ENCODE results near the gene TNS2. TPM values are rescaled to one million over a fixed set of nuclear protein-coding genes. Genes with fewer than 3 reads are reported as not detected.

Gene TNS2
- total RNA-seq, 1 experiment from 2014 or later: 0.48 TPM

DNA sequence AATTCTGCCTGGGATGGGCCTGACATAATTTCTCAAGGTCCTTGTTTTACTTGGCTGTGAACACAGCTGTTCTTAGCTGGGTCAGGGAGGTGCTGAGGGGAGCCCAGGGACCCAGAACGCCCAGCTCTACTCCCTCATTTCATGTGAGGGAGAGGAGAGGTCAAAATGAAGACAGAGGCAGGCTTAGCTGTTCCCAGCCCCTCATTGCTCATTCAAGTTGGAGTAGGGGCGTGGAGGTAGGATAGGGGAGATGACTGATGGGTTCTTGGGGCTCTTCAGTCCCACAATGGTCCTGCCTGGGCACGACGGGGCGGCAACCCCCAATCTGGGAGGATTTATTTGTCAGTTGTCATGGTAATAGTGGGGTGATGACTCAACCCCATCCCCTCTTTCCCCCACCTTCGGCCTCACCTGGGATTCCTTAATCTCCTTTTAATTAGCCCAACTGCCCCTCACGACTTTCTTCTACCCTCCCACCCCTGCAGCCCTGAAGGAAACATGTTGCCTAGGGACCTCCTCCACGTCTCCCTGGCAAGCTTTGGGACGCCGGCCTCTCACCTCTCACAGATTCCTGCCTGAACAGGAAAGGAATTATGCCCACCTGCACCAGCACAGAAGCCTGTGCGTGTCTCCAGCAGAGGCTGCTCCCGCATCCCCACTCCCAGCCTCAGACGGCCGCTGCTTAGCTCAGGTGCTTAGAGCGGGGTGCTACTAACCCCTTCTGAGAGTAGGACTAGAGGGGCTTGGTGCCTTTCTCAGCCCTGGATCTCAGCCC lies 19.1 kb downstream of the TNS2 start:
- Histone ChIP-seq H3K27ac (ENCODE audit: low read length) (no peak overlapping the region), H3K4me3 (ENCODE audit: low read length) (no peak overlapping the region), H4K20me1 (ENCODE audit: insufficient read depth, low read depth, low read length) (no peaks in the 10 kb centered on the region; the same call in 1 of the 2 replicates), H3K9me3 (ENCODE audit: low read length) (no peaks in the 10 kb centered on the region), H3K27me3 (ENCODE audit: low read length) (no peaks in the 10 kb centered on the region), H3K79me2 (ENCODE audit: low read length) (no peaks in the 10 kb centered on the region), H3K9ac (ENCODE audit: low read length) (no peak overlapping the region), H3K4me1 (ENCODE audit: low read length) (peaks cover 4% of the 10 kb centered on the region), H3K36me3 (ENCODE audit: insufficient read depth, low read length) (no peaks in the 10 kb centered on the region), H3K4me2 (ENCODE audit: low read depth, low read length, poor library complexity, severe bottlenecking) (no peak overlapping the region), H2AFZ (ENCODE audit: low read length) (no peak overlapping the region), H3K9me2 (replicated peaks; ENCODE audit: insufficient read depth, low read length) (no peaks in the 10 kb centered on the region)
- DNase-seq: no peak

GRCh38 chr12:53069621-53070410 lies 20.0 kb downstream of the TNS2 start:
- H3K36me3 ChIP-seq (ENCODE audit: insufficient read depth, low read length): no peaks in the 10 kb centered on the region

GRCh38 chr12:53070877-53071492 lies 21.1 kb downstream of the TNS2 start:
- Histone ChIP-seq H3K4me3 (ENCODE audit: low read length) (no peak overlapping the region), H3K27ac (ENCODE audit: low read length) (no peak overlapping the region), H3K27me3 (ENCODE audit: low read length) (no peaks in the 10 kb centered on the region), H3K4me1 (ENCODE audit: low read length) (no peaks in the 10 kb centered on the region), H3K9me3 (ENCODE audit: low read length) (no peaks in the 10 kb centered on the region), H3K4me2 (ENCODE audit: low read depth, low read length, poor library complexity, severe bottlenecking) (no peak overlapping the region), H3K9me2 (replicated peaks; ENCODE audit: insufficient read depth, low read length) (no peaks in the 10 kb centered on the region), H3K36me3 (ENCODE audit: insufficient read depth, low read length) (no peaks in the 10 kb centered on the region), H3K9ac (ENCODE audit: low read length) (no peak overlapping the region), H4K20me1 (ENCODE audit: insufficient read depth, low read depth, low read length) (no peaks in the 10 kb centered on the region), H2AFZ (ENCODE audit: low read length) (no peak overlapping the region), H3K79me2 (ENCODE audit: low read length) (no peaks in the 10 kb centered on the region)
- no peak for DNase-seq

More at GRCh38 chr12:53069621-53070410, 20.0 kb downstream of the TNS2 start:
- H3K27ac ChIP-seq (ENCODE audit: low read length): no peak overlapping the region
- no peaks in the 10 kb centered on the region for H3K9me2 ChIP-seq (replicated peaks; ENCODE audit: insufficient read depth, low read length)
- no peak overlapping the region for H2AFZ ChIP-seq (ENCODE audit: low read length)
- H3K4me3 ChIP-seq (ENCODE audit: low read length): no peak overlapping the region
- no peak for DNase-seq
- no peak overlapping the region for H3K9ac ChIP-seq (ENCODE audit: low read length)
- H3K79me2 ChIP-seq (ENCODE audit: low read length): no peaks in the 10 kb centered on the region
- H4K20me1 ChIP-seq (ENCODE audit: insufficient read depth, low read depth, low read length): no peaks in the 10 kb centered on the region; the same call in 1 of the 2 replicates
- H3K27me3 ChIP-seq (ENCODE audit: low read length): no peaks in the 10 kb centered on the region
- no peaks in the 10 kb centered on the region for H3K9me3 ChIP-seq (ENCODE audit: low read length)
- no peak overlapping the region for H3K4me2 ChIP-seq (ENCODE audit: low read depth, low read length, poor library complexity, severe bottlenecking)
- no peaks in the 10 kb centered on the region for H3K4me1 ChIP-seq (ENCODE audit: low read length)

- Histone ChIP-seq H3K36me3 (ENCODE audit: insufficient read depth, low read length) (no peaks in the 10 kb centered on the region), H3K4me3 (ENCODE audit: low read length) (no peak overlapping the region), H3K9ac (ENCODE audit: low read length) (no peak overlapping the region), H4K20me1 (ENCODE audit: insufficient read depth, low read depth, low read length) (no peaks in the 10 kb centered on the region), H3K27me3 (ENCODE audit: low read length) (no peaks in the 10 kb centered on the region), H3K79me2 (ENCODE audit: low read length) (no peaks in the 10 kb centered on the region), H3K9me3 (ENCODE audit: low read length) (no peaks in the 10 kb centered on the region), H3K4me1 (ENCODE audit: low read length) (no peaks in the 10 kb centered on the region), H3K27ac (ENCODE audit: low read length) (no peak overlapping the region), H3K4me2 (ENCODE audit: low read depth, low read length, poor library complexity, severe bottlenecking) (no peak overlapping the region), H2AFZ (ENCODE audit: low read length) (no peak overlapping the region), H3K9me2 (replicated peaks; ENCODE audit: insufficient read depth, low read length) (no peaks in the 10 kb centered on the region)
- no peak for DNase-seq
Observed at GRCh38 chr12:53071591-53072551, 22.0 kb downstream of the TNS2 start.

DNA sequence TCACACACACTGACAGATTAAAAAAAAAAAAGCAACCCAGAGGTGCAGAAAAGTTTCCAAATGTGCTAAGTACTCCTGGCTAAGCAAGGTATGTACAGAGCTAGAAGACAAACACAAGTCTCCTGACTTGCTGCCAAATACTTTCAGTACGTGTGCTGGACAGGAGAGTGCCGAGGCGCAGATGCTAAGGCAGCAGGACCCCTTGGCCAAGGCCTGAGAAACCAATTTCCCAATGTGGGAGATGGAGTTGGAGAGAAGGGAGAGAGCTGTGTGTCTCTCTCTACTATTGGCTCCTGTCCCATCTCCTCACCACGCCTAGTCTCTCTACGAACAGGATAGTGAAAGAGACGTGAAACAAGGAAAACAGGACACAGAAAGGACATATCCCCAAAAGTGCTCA lies 24.0 kb downstream of the TNS2 start:
- Histone ChIP-seq H3K4me3 (ENCODE audit: low read length) (no peak overlapping the region), H3K27me3 (ENCODE audit: low read length) (no peaks in the 10 kb centered on the region), H3K27ac (ENCODE audit: low read length) (no peak overlapping the region), H3K9me2 (replicated peaks; ENCODE audit: insufficient read depth, low read length) (no peaks in the 10 kb centered on the region), H3K79me2 (ENCODE audit: low read length) (peaks cover 12% of the 10 kb centered on the region), H3K4me1 (ENCODE audit: low read length) (peaks cover 12% of the 10 kb centered on the region), H3K36me3 (ENCODE audit: insufficient read depth, low read length) (no peaks in the 10 kb centered on the region), H3K4me2 (ENCODE audit: low read depth, low read length, poor library complexity, severe bottlenecking) (no peak overlapping the region), H2AFZ (ENCODE audit: low read length) (no peak overlapping the region), H3K9ac (ENCODE audit: low read length) (no peak overlapping the region), H4K20me1 (ENCODE audit: insufficient read depth, low read depth, low read length) (no peaks in the 10 kb centered on the region), H3K9me3 (ENCODE audit: low read length) (no peaks in the 10 kb centered on the region)
- DNase-seq: no peak

DNA sequence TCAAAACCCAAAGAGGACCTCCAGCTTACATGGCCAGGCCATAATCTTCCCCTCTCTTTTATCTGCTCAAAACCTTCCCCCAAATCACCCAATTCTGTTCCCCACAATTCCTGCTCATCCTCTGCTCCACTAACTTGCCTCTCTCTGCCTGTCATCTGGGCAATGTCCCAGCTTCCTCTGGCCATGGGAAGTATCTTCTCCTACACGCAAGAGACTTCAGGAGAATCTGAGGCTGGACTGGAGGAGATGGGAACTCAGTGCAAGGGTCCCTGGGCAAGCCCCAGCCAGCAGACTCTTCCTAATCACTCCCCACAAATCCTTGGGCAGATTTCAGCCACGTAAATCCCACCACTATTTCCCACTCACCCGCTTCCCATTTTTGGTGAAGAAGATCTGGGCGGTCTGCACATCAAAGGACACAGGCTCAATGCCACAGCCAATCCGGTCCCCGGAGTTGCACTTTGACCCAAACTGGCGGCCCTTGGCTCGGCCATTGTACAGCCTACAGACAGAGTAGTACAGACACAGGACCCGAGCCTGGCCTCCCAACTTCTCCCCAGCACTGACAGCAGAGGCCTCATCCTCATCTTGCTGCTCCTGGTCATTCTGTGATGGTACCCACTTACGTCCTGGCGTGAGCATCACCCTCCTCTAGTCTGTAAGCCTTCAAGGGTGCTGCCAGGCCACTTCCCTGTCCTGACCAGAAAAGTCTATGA lies 24.6 kb downstream of the TNS2 start:
- H3K36me3 ChIP-seq (ENCODE audit: insufficient read depth, low read length): no peaks in the 10 kb centered on the region

DNA sequence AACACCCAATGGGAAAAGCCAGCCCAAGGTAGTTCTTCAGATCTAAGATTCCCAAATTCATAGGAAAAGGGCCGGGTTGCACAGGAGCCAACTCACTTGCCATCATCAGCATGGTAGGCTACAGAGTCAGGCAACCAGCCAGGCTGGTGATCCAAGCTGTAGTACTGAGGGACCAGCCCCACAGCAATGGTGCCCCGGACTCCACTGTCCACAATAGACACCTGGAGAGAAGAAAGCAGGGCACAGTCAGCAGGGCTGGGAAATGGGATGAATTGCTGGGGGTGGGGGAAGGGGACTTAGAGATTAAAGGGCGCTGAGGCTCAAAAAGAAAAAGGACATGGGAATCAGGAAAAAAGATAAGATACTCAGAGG lies 25.1 kb downstream of the TNS2 start:
- H2AFZ ChIP-seq (ENCODE audit: low read length): no peak overlapping the region
- no peaks in the 10 kb centered on the region for H3K9me2 ChIP-seq (replicated peaks; ENCODE audit: insufficient read depth, low read length)
- H3K4me1 ChIP-seq (ENCODE audit: low read length): peaks cover 18% of the 10 kb centered on the region
- no peak overlapping the region for H3K4me3 ChIP-seq (ENCODE audit: low read length)
- peaks cover 12% of the 10 kb centered on the region for H3K79me2 ChIP-seq (ENCODE audit: low read length)
- no peak overlapping the region for H3K4me2 ChIP-seq (ENCODE audit: low read depth, low read length, poor library complexity, severe bottlenecking)
- H3K27me3 ChIP-seq (ENCODE audit: low read length): no peaks in the 10 kb centered on the region
- H4K20me1 ChIP-seq (ENCODE audit: insufficient read depth, low read depth, low read length): no peaks in the 10 kb centered on the region
- H3K36me3 ChIP-seq (ENCODE audit: insufficient read depth, low read length): no peaks in the 10 kb centered on the region
- H3K9me3 ChIP-seq (ENCODE audit: low read length): no peaks in the 10 kb centered on the region
- no peak overlapping the region for H3K27ac ChIP-seq (ENCODE audit: low read length)
- DNase-seq: no peak
- no peak overlapping the region for H3K9ac ChIP-seq (ENCODE audit: low read length)

More for the DNA sequence above, 24.6 kb downstream of the TNS2 start:
- H3K9me2 ChIP-seq (replicated peaks; ENCODE audit: insufficient read depth, low read length): no peaks in the 10 kb centered on the region
- H3K9ac ChIP-seq (ENCODE audit: low read length): no peak overlapping the region
- H3K4me3 ChIP-seq (ENCODE audit: low read length): no peak overlapping the region
- H3K27me3 ChIP-seq (ENCODE audit: low read length): no peaks in the 10 kb centered on the region
- H4K20me1 ChIP-seq (ENCODE audit: insufficient read depth, low read depth, low read length): no peaks in the 10 kb centered on the region
- H3K79me2 ChIP-seq (ENCODE audit: low read length): peaks cover 12% of the 10 kb centered on the region
- no peak overlapping the region for H2AFZ ChIP-seq (ENCODE audit: low read length)
- H3K4me1 ChIP-seq (ENCODE audit: low read length): peaks cover 13% of the 10 kb centered on the region
- no peak overlapping the region for H3K27ac ChIP-seq (ENCODE audit: low read length)
- no peak overlapping the region for H3K4me2 ChIP-seq (ENCODE audit: low read depth, low read length, poor library complexity, severe bottlenecking)
- no peaks in the 10 kb centered on the region for H3K9me3 ChIP-seq (ENCODE audit: low read length)
- no peak for DNase-seq

Data from Karpas-422 (cell line).